Neural progenitor cell (in vitro differentiated cells): Measurements from ENCODE around the gene EYA3.

Source experiments
- EZH2 ChIP-seq: fragments of 200-600 bp; sonication (generic); IDR thresholded peaks from 2 replicates; pipeline ENCODE4 v1.6.1; 2017; ENCODE audit warnings: antibody characterized with exemption, mild to moderate bottlenecking, moderate library complexity
- TF ChIP-seq, protein P1 (sequence below): fragments of 200-600 bp; sonication (generic); IDR thresholded peaks from 2 replicates; pipeline ENCODE4 v1.5.1; 2017; ENCODE audit warnings: antibody characterized with exemption, mild to moderate bottlenecking

DNA sequence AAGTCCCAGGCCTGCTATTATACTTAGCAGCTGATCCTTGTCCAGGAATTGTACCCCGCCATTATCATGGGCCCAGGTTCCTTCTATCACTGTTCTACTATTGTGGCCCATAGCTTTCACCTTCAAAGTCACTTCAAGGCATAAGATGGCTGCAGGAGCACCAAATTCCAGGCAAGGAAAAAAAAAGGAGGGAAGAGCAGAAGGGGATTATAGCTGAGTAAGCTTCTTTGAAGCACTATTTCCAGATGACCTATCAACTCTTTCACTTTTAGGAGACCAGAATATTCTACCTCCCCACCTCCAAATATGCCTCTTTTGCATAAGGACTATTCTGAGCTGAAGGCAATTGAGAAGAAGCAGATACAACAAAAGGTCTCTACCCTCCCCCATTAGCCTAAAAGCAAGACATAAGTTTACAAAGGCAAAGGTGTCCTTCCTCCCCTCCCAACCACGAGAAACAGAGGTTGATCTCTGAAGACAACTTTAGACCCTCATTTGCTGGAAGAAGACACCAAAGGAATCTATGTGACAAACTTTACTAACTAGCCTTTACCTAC, 46.3 kb upstream of the EYA3 start:
- no peak for TF ChIP-seq EZH2
- TF ChIP-seq, protein P1, sequence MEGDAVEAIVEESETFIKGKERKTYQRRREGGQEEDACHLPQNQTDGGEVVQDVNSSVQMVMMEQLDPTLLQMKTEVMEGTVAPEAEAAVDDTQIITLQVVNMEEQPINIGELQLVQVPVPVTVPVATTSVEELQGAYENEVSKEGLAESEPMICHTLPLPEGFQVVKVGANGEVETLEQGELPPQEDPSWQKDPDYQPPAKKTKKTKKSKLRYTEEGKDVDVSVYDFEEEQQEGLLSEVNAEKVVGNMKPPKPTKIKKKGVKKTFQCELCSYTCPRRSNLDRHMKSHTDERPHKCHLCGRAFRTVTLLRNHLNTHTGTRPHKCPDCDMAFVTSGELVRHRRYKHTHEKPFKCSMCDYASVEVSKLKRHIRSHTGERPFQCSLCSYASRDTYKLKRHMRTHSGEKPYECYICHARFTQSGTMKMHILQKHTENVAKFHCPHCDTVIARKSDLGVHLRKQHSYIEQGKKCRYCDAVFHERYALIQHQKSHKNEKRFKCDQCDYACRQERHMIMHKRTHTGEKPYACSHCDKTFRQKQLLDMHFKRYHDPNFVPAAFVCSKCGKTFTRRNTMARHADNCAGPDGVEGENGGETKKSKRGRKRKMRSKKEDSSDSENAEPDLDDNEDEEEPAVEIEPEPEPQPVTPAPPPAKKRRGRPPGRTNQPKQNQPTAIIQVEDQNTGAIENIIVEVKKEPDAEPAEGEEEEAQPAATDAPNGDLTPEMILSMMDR, result no peak
